Measurements from ENCODE around the gene NAA20. TPM values are rescaled to one million over a fixed set of nuclear protein-coding genes. Genes with fewer than 3 reads are reported as not detected.

Gene NAA20
- total and polyA plus RNA-seq, 2 donors from 2014 or later: 72.8 to 104 TPM

GRCh38 chr20:20079102-20079784 lies 62.1 kb downstream of the NAA20 start:
- no peak overlapping the region for H3K27ac ChIP-seq (ENCODE audit: low read depth in 2 of 2, low read length in 2 of 2)
- DNase-seq: peak in 2 of 5 donors; percentile 37 to 43
- no peak for TF ChIP-seq CTCF (IDR thresholded peaks at IDR 0.05; ENCODE audit: borderline replicate concordance, extremely low read depth, insufficient read depth)
- H3K4me3 ChIP-seq (ENCODE audit: low read length in 3 of 3): peak overlapping the region in 2 of 3 donors; percentile 45 to 48
- no peaks in the 10 kb centered on the region for H3K27me3 ChIP-seq (ENCODE audit: control insufficient read depth, insufficient read depth, low read length)
- no peak overlapping the region for H3K9ac ChIP-seq (ENCODE audit: low read length in 3 of 3)
- peaks cover 0 to 7% (median 0%) of the 10 kb centered on the region in 3 donors for H3K4me1 ChIP-seq (ENCODE audit: control insufficient read depth in 2 of 3, insufficient read depth in 2 of 3, low read depth in 1 of 3, low read length in 3 of 3)
- intact Hi-C loops (cut with DNase I): no loop called here
- H3K9me3 ChIP-seq (ENCODE audit: control insufficient read depth in 2 of 3, insufficient read depth in 1 of 3, low read length in 3 of 3): no peaks in the 10 kb centered on the region
- no peaks in the 10 kb centered on the region for H3K36me3 ChIP-seq (ENCODE audit: control insufficient read depth in 2 of 3, insufficient read depth in 3 of 3, low read length in 3 of 3)
- no peak for FAIRE-seq

Other genes starting within 250 kb of the NAA20 start
- gene CRNKL1, start 35.1 kb downstream of the NAA20 start, total RNA-seq: 20.8 TPM
- gene CRNKL1, start 35.1 kb downstream of the NAA20 start, polyA plus RNA-seq (ENCODE audit: insufficient read depth, low read depth, low replicate concordance): 18.3 TPM
- 2.6 TPM for gene CFAP61, start 35.2 kb downstream of the NAA20 start, total RNA-seq
- gene CFAP61, start 35.2 kb downstream of the NAA20 start, polyA plus RNA-seq (ENCODE audit: insufficient read depth, low read depth, low replicate concordance): 0.58 TPM

Measured in kidney (tissue), 14 donors.